PC-3 (cell line): ENCODE data around the gene CHD5. TPM values are rescaled to one million over a fixed set of nuclear protein-coding genes. Genes with fewer than 3 reads are reported as not detected.

Source experiments
- ATAC-seq: fragments of 200-7000 bp; cut with Tn5 transposase; 2 replicates; pipeline ENCODE4 v1.9.1; 2020; ENCODE audit warnings: mild to moderate bottlenecking, moderate library complexity
- BruUV-seq: library from RNA; stranded (reverse); fragments of 400-500 nt; replicated peaks from 2 replicates; lab custom pipeline; 2021; lab: Mats Ljungman, UMichigan
- CTCF ChIA-PET: fragments of 300-600 bp; sonication (Branson Sonifier 250); formaldehyde crosslinking; loops from one replicate; lab custom pipeline; 2022; ENCODE audit warnings: antibody characterized with exemption; lab: Charles Lee
- POLR2A ChIA-PET: fragments of 300-600 bp; sonication (Branson Sonifier 250); formaldehyde crosslinking; loops from one replicate; lab custom pipeline; 2022; ENCODE audit warnings: antibody characterized with exemption; ENCODE audit not compliant: unreplicated experiment; lab: Charles Lee
- DNase-seq: peaks from one replicate; pipeline ENCODE4 v3.0.0-alpha.2; 2015
- H2AFZ ChIP-seq: fragments of 300-600 bp; sonication (generic); 2 replicates; pipeline ENCODE4 v1.6.0; 2016; ENCODE audit warnings: antibody characterized with exemption, low read length
- H3F3A ChIP-seq: fragments of 300-600 bp; sonication (generic); one replicate; pipeline ENCODE4 v1.6.0; 2017; ENCODE audit warnings: antibody characterized with exemption, low read length, control low read depth, mild to moderate bottlenecking; ENCODE audit not compliant: unreplicated experiment
- H3K27ac ChIP-seq: fragments of 300-600 bp; sonication (generic); 2 replicates; pipeline ENCODE4 v1.5.1; 2016; ENCODE audit warnings: mild to moderate bottlenecking, low read length
- H3K27me3 ChIP-seq: fragments of 300-600 bp; sonication (generic); 2 replicates; pipeline ENCODE4 v1.6.1; 2016; ENCODE audit warnings: low read length, mixed read lengths
- H3K36me3 ChIP-seq: fragments of 300-600 bp; sonication (generic); 2 replicates; pipeline ENCODE4 v1.6.1; 2016; ENCODE audit warnings: low read depth, mixed run types, low read length, mixed read lengths
- H3K4me1 ChIP-seq: fragments of 300-600 bp; sonication (generic); 2 replicates; pipeline ENCODE4 v1.5.1; 2016; ENCODE audit warnings: low read length; ENCODE audit not compliant: insufficient read depth
- H3K4me2 ChIP-seq: fragments of 300-600 bp; sonication (generic); 2 replicates; pipeline ENCODE4 v1.6.0; 2016; ENCODE audit warnings: low read length
- H3K4me3 ChIP-seq: fragments of 300-600 bp; sonication (generic); 2 replicates; pipeline ENCODE4 v1.5.1; 2016; ENCODE audit warnings: mild to moderate bottlenecking, low read length, mixed read lengths
- H3K79me2 ChIP-seq: fragments of 300-600 bp; sonication (generic); 2 replicates; pipeline ENCODE4 v1.6.1; 2017; ENCODE audit warnings: low read length, mixed read lengths
- H3K9ac ChIP-seq: fragments of 300-600 bp; sonication (generic); 2 replicates; pipeline ENCODE4 v1.6.0; 2016; ENCODE audit warnings: mild to moderate bottlenecking, low read length
- H3K9me2 ChIP-seq: fragments of 300-600 bp; sonication (generic); replicated peaks from 2 replicates; pipeline ENCODE4 v1.6.1; 2016; ENCODE audit warnings: mixed run types, low read length, mixed read lengths
- H3K9me3 ChIP-seq: fragments of 300-600 bp; sonication (generic); 2 replicates; pipeline ENCODE4 v1.6.1; 2016; ENCODE audit warnings: low read length, mixed read lengths
- H4K20me1 ChIP-seq: fragments of 300-600 bp; sonication (generic); 2 replicates; pipeline ENCODE4 v1.6.1; 2016; ENCODE audit warnings: low read length, mixed read lengths
- EZH2 ChIP-seq: fragments of 300-600 bp; sonication (generic); IDR thresholded peaks from one replicate; pipeline ENCODE4 v1.6.1; 2017; ENCODE audit warnings: antibody characterized with exemption, mild to moderate bottlenecking, low read length; ENCODE audit not compliant: unreplicated experiment
- EZH2phosphoT487 ChIP-seq: fragments of 300-600 bp; sonication (generic); IDR thresholded peaks from 2 replicates; pipeline ENCODE4 v1.6.1; 2018; ENCODE audit warnings: mild to moderate bottlenecking, antibody characterized with exemption, low read length, borderline replicate concordance
- intact Hi-C: fragments of 100-400 bp; cut with micrococcal nuclease; formaldehyde crosslinking; loops from 2 replicates; pipeline ENCODE4 v1.9.0; 2023
- total RNA-seq: library from RNA; depleted of rRNA; stranded (reverse); fragments of >200 nt; gene quantifications from 2 replicates; pipeline ENCODE4 v1.2.3, GENCODE V29; 2014
- TF ChIP-seq, protein P1 (sequence below): fragments of 300-600 bp; sonication (generic); conservative IDR thresholded peaks from 2 replicates; pipeline ENCODE4 v1.5.1; 2017; ENCODE audit warnings: antibody characterized with exemption, low read depth, mild to moderate bottlenecking, low read length

The CHD5 gene
- total RNA-seq, 1 experiment from 2014 or later = 0.55 TPM

GRCh38 chr1:6174621-6175410, 5.3 kb downstream of the CHD5 start:
- TF ChIP-seq EZH2 = no peak
- TF ChIP-seq, protein P1, sequence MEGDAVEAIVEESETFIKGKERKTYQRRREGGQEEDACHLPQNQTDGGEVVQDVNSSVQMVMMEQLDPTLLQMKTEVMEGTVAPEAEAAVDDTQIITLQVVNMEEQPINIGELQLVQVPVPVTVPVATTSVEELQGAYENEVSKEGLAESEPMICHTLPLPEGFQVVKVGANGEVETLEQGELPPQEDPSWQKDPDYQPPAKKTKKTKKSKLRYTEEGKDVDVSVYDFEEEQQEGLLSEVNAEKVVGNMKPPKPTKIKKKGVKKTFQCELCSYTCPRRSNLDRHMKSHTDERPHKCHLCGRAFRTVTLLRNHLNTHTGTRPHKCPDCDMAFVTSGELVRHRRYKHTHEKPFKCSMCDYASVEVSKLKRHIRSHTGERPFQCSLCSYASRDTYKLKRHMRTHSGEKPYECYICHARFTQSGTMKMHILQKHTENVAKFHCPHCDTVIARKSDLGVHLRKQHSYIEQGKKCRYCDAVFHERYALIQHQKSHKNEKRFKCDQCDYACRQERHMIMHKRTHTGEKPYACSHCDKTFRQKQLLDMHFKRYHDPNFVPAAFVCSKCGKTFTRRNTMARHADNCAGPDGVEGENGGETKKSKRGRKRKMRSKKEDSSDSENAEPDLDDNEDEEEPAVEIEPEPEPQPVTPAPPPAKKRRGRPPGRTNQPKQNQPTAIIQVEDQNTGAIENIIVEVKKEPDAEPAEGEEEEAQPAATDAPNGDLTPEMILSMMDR = no peak
- no peak for TF ChIP-seq EZH2phosphoT487
- Histone ChIP-seq H2AFZ (no peak overlapping the region), H3K9me2 (no peaks in the 10 kb centered on the region), H3K4me2 (no peak overlapping the region), H3K27me3 (peaks cover 22% of the 10 kb centered on the region), H3K36me3 (no peaks in the 10 kb centered on the region), H3K9ac (no peak overlapping the region), H3K27ac (no peak overlapping the region), H3K4me1 (peaks cover 9% of the 10 kb centered on the region), H3K79me2 (no peaks in the 10 kb centered on the region), H3K4me3 (no peak overlapping the region), H3F3A (no peaks in the 10 kb centered on the region), H3K9me3 (no peaks in the 10 kb centered on the region), H4K20me1 (no peaks in the 10 kb centered on the region)
- intact Hi-C loops = no loop called here
- no peak for DNase-seq
- POLR2A ChIA-PET = no interaction called here
- BruUV-seq = no TSS peak
- no peak for ATAC-seq
- CTCF ChIA-PET = no interaction called here

DNA sequence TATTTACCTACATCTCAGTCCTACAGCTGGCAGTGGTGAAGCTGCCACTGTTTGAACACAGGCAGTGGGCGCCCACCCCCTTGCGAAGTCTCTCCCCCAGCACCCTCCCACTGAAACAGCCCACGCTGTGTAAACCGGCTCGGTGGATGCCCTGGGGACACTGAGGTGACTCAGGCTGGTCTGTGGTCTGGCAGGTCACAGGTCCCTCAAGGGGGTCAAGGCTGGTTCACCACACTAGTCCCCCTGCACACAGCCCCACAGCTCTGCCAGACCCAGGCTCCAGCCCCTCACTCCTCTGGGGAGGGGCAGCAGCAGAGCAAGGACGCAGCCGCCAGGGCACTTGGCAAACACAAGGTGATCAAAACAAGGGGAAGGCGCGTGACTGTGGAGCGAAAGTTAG, 7.6 kb downstream of the CHD5 start:
- CTCF ChIA-PET = interaction anchor here (0.7 kb wide), 1 partner anchor 54 kb away, joined by 3 read pairs; no protein-coding TSS in a partner anchor
- H3K27me3 ChIP-seq = peaks cover 6% of the 10 kb centered on the region; the same call in 1 of the 2 replicates
- no peak overlapping the region for H2AFZ ChIP-seq
- DNase-seq = peak; percentile 50
- intact Hi-C loops = no loop called here
- no peaks in the 10 kb centered on the region for H3F3A ChIP-seq
- no peak overlapping the region for H3K9ac ChIP-seq
- TF ChIP-seq EZH2 = no peak
- no peak for TF ChIP-seq EZH2phosphoT487
- TF ChIP-seq, protein P1 = no peak
- BruUV-seq = no TSS peak
- H3K9me2 ChIP-seq = no peaks in the 10 kb centered on the region
- H4K20me1 ChIP-seq = no peaks in the 10 kb centered on the region
- no peaks in the 10 kb centered on the region for H3K36me3 ChIP-seq
- H3K27ac ChIP-seq = no peak overlapping the region
- H3K4me1 ChIP-seq = peaks cover 6% of the 10 kb centered on the region
- no peaks in the 10 kb centered on the region for H3K79me2 ChIP-seq
- peak; percentile 36 for ATAC-seq
- no peak overlapping the region for H3K4me3 ChIP-seq
- 0 out of 2 replicates have a peak overlapping the region, but pooled peaks have one; percentile 0 for H3K4me2 ChIP-seq
- POLR2A ChIA-PET = no interaction called here
- no peaks in the 10 kb centered on the region for H3K9me3 ChIP-seq

DNA sequence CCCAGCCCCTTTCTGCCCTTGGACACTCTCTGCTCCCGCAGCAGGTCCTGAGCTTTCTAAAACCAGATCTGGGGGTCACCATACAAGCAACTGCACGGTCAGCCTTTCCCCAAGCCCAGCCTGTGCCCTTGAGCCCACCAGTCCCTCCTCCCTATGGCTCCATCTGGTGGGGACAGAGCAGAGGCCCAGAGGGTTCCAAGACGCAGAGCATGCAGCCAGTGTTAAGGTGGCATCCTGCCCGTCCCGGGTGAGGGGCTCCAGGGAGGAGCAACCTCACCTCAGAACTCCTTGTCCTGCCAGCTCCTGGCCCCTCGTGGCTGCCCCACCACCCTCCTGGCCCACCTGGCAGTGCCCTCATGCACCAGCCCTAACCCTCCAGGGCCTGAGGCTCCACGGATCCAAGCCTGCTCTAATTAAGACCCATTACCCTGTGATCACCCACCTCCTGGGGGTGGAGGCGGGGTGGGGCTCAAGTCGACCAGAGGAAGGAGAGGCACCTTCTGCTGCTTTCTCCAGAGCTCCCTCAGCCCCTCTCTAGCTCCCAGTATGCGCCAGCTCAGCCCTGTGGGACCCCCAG, 8.5 kb downstream of the CHD5 start:
- peak; percentile 89 for ATAC-seq
- Histone ChIP-seq H3K27me3 (no peaks in the 10 kb centered on the region), H3K27ac (no peak overlapping the region), H3K4me1 (peaks cover 6% of the 10 kb centered on the region), H3K36me3 (no peaks in the 10 kb centered on the region), H3K9me2 (no peaks in the 10 kb centered on the region), H3K9me3 (no peaks in the 10 kb centered on the region), H4K20me1 (no peaks in the 10 kb centered on the region), H3F3A (no peaks in the 10 kb centered on the region), H3K79me2 (no peaks in the 10 kb centered on the region), H3K4me2 (no peak overlapping the region), H2AFZ (no peak overlapping the region), H3K4me3 (no peak overlapping the region), H3K9ac (no peak overlapping the region)
- DNase-seq = peak; percentile 67
- BruUV-seq = no TSS peak
- no peak for TF ChIP-seq EZH2phosphoT487
- TF ChIP-seq, protein P1 = peak; percentile 89
- intact Hi-C loops = loop anchor here (1.0 kb wide), 1 partner anchor 62 kb away; no protein-coding TSS in a partner anchor
- ChIA-PET POLR2A (no interaction called here), CTCF (interaction anchor here (1.3 kb wide), 1 partner anchor 67 kb away, joined by 7 read pairs; no protein-coding TSS in a partner anchor)
